CD4-positive, alpha-beta T cell treated with Interleukin-6 for 4 hours (primary cell): ENCODE results near the gene C11orf65.
A peak's percentile ranks its signal among the peaks of the same experiment; 100 is the strongest.

Experiments
- DNase-seq: peaks from one replicate; pipeline ENCODE4 v3.0.0-alpha.2; 2020; ENCODE audit warnings: mixed read lengths

The C11orf65 gene

GRCh38 chr11:108467091-108467823 is at the start of gene C11orf65:
TSS of gene C11orf65 (minus strand) at chr11:108467529. CDS start at chr11:108461559, 5,970 bp downstream.
- DNase-seq = peak; percentile 95

DNA sequence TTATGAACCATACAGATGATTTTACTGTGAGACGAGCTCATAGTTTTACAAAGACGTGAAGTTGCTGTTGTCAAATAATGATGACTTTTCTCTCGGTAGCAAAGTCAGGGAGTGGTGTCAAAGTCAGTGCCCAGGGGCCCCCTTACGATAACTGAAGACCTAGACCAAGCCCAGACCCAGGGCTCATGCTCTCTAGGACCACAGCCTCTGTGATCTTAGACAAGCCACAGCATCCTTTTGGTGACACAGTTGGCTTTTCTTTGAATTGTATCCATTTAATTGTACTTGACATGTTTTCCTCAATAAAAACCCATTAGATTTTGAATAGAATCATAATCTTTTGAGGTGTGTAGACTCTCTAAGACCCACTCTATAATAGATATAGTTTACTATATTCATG is 48.8 kb upstream of the C11orf65 start:
- DNase-seq = no peak

DNA sequence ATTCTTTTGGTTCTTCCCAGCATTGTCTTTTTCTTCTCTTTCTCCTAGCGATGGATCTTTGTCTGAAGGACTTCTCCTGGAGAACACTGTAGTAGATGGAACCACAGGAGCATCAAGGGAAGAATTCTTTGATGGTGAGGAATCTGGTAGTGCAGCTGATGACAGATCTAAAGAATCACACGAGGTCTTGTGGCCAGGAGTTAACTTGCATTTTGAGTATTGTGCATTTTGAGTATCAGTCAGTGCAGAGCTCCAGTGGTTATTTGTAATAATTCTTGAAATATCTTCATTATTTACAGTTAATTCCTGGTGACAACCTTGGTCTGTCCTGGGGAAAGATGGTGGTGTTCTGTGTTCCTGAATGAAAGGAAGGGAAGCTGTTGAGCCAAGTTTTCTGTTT is 45.4 kb upstream of the C11orf65 start:
- DNase-seq = no peak

GRCh38 chr11:108511851-108512474 is 44.6 kb upstream of the C11orf65 start:
- DNase-seq = no peak

DNA sequence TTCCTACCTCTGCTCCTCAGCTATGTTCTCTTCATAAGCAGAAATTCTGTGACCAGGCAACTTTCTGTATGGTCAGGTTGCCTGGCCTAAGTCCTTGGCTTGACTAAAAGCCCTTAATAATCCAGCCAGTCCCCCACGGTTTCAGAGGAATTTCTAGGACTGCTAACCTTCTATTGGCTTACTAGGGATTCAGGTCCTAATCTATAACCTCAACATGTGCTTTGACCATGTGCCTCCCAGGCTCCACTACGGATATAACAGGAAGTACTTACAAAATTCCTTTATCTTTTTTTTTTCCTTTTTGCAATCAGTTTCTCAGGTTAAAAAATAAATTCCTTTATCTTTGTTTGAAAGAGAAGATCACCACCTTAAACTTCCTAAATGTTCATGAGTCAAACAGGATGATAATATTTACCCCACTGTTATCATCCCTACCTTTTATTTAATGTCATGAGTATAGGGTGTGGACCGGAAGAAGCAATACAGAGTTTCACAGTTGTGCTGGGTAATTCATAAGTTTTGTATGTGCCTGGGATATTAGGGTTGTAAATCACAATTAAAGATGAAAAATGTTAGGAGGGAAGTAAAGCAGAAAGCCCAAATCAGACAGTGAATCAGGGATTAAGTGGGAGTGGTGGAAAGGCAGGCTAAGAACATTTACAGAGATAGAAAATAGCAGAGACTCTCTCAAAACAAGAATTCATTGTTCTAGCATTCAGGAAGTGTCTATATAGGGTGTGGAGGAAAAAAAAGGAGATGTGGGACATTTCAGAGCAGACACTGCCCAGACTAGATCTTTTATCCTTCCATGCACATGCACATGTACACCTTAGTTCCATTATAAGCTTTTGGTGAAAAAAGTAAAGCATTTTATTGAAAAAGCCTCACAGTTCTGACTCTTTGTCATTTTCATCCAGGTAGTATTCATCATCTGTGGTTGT is 41.6 kb upstream of the C11orf65 start:
- DNase-seq = no peak

DNA sequence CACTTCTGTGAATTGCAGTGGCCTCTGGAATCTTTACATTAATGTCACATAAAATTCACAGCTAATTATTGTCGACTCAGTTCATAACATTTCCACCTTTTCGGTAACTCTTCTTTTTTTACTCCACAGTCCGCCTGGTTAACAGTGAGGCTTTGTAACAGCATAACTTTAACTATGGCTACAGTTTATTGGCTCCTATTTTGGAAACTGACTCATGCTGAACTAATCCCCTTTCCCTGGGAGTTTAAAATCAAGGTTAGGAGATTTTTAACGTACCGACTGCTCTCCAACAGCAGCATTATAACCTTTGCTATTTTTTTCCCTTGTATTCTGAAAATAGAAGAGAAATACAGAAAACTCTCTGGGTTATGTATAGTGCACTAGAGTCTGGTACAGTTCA is 34.1 kb upstream of the C11orf65 start:
- no peak for DNase-seq

- no peak for DNase-seq
Measured at GRCh38 chr11:108500721-108501120, 33.4 kb upstream of the C11orf65 start.

DNA sequence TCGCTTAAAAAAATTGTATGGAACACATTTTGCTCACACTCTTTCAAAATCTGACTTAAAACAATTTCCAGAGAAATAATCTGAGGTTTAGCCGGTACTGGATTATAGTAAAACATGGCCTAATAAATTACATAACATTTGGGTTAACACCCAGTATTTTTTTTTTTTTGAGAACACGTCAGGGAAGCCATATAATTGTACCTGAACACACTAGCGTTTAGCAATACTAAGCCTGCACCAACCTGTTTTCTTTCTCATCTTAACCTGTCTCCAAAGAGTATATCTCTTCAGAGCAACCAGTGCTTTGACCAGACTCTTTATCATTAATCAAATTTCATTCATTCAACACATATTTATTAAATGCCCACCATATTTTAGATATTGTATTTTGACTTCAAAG is 32.8 kb upstream of the C11orf65 start:
- no peak for DNase-seq

DNA sequence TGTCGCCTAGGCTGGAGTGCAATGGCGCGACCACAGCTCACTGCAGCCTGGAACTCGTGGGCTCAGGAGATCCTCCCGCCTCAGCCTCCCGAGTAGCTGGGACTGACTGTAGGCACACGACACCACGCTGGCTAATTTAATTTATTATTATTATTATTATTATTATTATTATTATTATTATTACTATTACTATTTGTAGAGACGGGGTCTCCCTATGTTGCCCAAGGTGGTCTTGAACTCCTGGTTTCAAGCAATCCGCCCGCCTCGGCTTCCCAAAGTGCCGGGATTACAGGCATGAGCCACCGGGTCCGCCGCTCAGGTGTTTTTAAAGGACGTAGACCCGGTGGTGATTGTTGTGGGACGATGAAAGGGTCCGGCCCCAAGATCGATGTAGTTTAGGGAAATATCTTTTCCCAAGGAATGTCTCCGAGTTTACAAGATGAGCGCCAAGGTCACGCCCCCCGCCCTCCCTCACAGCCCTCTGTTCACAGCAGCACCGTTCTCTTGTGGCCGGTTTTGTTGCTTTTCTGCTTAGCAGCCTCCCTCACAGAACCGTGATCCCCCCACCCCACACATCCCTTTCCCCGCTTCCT is 31.6 kb upstream of the C11orf65 start:
- DNase-seq = no peak

GRCh38 chr11:108498046-108498815 is 30.9 kb upstream of the C11orf65 start, which contains the start of gene POGLUT3:
TSS of gene POGLUT3 (minus strand) at chr11:108498384. CDS start at chr11:108498366, 18 bp downstream.
- DNase-seq = peak; percentile 50

- peak; percentile 67 for DNase-seq
Measured at GRCh38 chr11:108497317-108498045, 30.2 kb upstream of the C11orf65 start.

DNA sequence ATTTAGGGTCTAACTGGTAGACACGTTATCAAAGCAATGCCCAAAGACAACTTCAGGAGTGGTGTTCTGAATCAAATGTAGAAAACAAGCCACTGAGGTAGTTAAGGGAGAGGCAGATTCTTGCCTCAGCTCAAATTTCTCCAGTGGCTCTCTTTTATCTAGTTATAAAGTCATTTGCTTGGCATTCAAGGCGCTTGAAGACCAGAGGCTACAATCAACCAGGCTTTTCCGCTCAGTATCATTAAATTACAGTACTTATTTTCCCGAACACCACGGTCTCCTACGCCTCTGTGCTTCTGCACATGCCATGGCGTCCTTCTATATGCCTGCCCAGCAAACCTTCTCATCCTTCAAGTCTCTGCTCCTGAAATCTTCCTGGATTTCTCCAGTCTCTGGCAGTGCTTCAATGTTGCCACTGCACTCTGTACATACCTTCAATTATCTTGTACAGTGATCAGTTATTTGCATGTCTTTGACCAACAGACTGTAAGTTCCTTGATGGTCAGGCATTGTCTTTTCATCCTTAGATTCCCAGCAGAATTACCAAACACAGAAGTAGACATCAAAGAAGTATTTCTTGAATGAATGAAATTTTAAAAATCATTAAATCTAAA is 29.4 kb upstream of the C11orf65 start:
- no peak for DNase-seq

GRCh38 chr11:108495326-108495725 is 28.0 kb upstream of the C11orf65 start:
- no peak for DNase-seq

DNA sequence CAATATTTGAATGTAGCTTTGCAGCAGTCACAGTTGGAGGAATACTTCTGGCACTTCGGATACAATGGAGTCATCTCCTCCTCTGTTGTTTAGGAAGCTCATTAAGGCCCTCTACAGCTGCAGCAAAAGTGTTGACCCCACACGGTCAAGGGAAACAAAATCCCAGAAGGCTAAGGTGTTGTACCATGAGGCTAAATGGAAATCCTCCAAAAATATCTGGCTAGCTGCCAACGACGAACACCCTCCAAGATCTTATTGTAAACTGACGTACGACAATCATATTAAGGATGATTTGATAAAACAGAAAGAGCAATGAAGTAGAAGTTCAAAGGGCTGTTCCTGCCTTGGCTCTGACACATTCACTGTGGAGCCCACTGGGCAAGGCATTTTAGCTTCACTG is 26.9 kb upstream of the C11orf65 start:
- DNase-seq = no peak

DNA sequence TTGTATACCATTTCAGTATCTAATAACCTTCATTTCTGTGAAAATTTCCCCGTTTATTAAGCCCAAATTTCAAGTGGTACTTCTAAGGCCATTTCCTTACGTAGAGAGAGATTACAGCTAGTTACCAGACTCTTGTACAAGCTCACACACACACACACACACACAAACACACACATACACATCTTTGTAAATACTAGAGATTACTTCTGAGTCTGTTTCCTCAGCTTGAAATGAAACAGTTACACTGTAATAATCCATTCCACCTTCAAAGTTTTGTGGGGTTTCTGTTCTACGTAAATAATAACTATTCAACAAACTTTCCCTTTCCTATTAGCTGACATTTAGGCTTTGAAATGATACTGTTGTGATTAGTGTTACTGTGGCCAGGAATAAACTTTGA is 24.6 kb upstream of the C11orf65 start:
- DNase-seq = no peak

GRCh38 chr11:108486828-108487227 is 19.5 kb upstream of the C11orf65 start:
- no peak for DNase-seq

DNA sequence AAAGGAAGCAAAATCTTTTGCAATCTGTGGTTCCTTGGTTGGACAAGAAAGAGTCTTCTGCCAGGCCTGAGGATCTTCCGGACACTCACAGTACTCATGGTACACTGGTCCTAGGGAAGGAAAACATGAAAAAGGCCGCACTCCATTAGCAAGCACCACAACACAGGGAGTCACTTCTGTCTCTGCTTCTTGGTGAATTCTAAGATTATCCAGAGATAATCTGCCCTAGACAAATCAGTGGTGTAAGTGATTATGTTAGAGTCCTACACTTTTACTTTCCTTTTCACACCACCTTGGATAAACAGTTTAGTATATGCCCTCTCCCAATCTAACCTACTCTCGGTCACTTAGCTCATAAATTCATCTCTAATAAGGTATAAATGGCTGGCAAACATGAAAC is 19.0 kb upstream of the C11orf65 start:
- no peak for DNase-seq

DNA sequence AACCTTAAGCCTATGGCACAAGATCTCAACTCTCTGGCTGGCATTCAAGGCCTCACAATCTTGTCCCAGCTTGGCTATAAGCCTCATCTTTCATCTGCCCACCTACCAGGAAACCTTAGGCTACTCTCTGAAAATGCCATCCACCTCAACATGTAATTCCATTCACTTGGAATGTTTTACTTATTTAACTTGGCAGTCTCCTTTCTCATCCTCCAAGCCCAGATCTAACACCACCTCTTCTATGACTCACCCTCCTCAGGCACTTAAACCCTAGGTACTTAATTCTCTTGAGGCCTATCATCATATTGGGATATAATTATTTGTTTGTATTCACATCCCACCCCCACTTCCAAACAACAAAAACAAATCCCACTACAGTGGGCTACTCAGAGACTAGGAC is 15.8 kb upstream of the C11orf65 start:
- DNase-seq = no peak

DNA sequence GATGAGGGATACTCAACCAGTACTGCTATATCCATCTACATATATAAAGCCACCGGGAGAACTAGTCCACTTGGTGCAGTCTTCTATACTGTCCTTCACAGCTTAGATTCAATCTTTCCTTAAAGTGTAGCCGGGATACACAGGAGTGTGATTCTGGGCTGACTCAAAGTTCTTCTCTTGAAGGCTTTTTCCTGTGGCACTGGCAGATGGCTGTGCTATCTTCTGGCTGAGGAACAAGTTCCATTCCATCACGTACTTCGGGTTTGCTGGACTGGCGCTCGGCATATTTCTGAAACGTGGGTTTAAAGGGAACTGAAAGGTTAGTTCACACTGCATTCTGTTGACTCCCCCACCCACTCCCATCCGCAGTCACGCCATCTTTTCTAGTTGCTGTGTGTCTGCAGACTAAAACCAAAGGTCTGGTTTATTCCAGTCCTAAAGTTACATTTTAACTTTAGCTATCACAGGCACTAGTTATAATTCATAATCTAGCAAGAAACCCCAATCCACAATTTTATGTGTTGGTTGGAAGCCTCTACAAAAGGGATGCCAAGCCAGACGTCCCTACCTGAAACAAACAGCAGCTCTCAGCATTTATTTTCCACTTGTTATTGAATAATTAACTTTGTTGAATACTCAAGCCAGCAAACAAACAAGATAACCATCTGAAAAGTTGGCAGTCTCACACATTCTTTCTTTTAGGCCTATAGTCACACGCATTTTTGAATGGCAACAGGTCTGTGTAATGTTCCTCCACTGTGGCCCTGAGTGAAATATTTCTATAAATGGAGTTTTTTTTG is 7.5 kb upstream of the C11orf65 start:
- no peak for DNase-seq

- no peak for DNase-seq
Measured at GRCh38 chr11:108472681-108473080, 5.4 kb upstream of the C11orf65 start.
